Stimulated activated CD8-positive, alpha-beta memory T cell treated with anti-CD3 and anti-CD28 coated beads, Interleukin-7, amount 100 ng/mL, for 4 hours (primary cell): ENCODE results near the gene ZNF385D.

ENCODE experiments used
- DNase-seq, 2 donors: peaks; one replicate each; pipeline ENCODE4 v3.0.0-alpha.2; 2020; ENCODE audit warnings: low read depth in 2 of 2

Gene ZNF385D

GRCh38 chr3:21750831-21751391 lies at the start of gene ZNF385D:
Gene ZNF385D (minus strand): TSS chr3:21751210. CDS start chr3:21750916, 294 bp downstream.
- no peak for DNase-seq

- no peak for DNase-seq
These were observed 47.5 kb upstream of the ZNF385D start for GRCh38 chr3:21798356-21799088.

GRCh38 chr3:21795921-21796320 lies 44.9 kb upstream of the ZNF385D start:
- DNase-seq: no peak

GRCh38 chr3:21795152-21795837 lies 44.3 kb upstream of the ZNF385D start:
- no peak for DNase-seq

GRCh38 chr3:21794291-21794690 lies 43.3 kb upstream of the ZNF385D start:
- no peak for DNase-seq

- DNase-seq: no peak
These were observed 41.2 kb upstream of the ZNF385D start for GRCh38 chr3:21792176-21792575.

GRCh38 chr3:21791356-21791755 lies 40.3 kb upstream of the ZNF385D start:
- no peak for DNase-seq

- DNase-seq: no peak
These were observed 39.5 kb upstream of the ZNF385D start for GRCh38 chr3:21790466-21790865.

- no peak for DNase-seq
These were observed 38.7 kb upstream of the ZNF385D start for GRCh38 chr3:21789730-21790129.

GRCh38 chr3:21786438-21786797 lies 35.4 kb upstream of the ZNF385D start:
- DNase-seq: no peak

- no peak for DNase-seq
These were observed 34.9 kb upstream of the ZNF385D start for GRCh38 chr3:21785765-21786437.

GRCh38 chr3:21783839-21784238 lies 32.8 kb upstream of the ZNF385D start:
- no peak for DNase-seq

GRCh38 chr3:21781355-21781754 lies 30.3 kb upstream of the ZNF385D start:
- DNase-seq: no peak

- DNase-seq: no peak
These were observed 28.9 kb upstream of the ZNF385D start for GRCh38 chr3:21779909-21780308.

- DNase-seq: no peak
These were observed 27.7 kb upstream of the ZNF385D start for GRCh38 chr3:21778715-21779114.

- DNase-seq: no peak
These were observed 26.8 kb upstream of the ZNF385D start for GRCh38 chr3:21777821-21778220.

- DNase-seq: no peak
These were observed 15.0 kb upstream of the ZNF385D start for GRCh38 chr3:21766002-21766401.

- no peak for DNase-seq
These were observed 4.9 kb upstream of the ZNF385D start for GRCh38 chr3:21755896-21756295.

GRCh38 chr3:21754839-21755238 lies 3.8 kb upstream of the ZNF385D start:
- DNase-seq: no peak

- DNase-seq: no peak
These were observed 1.8 kb upstream of the ZNF385D start for GRCh38 chr3:21752749-21753347.

GRCh38 chr3:21751886-21752285 lies 876 bp upstream of the ZNF385D start:
- DNase-seq: no peak

GRCh38 chr3:21750080-21750696 lies 822 bp downstream of the ZNF385D start:
- DNase-seq: no peak
